SHP77 (cell line): ENCODE data around the gene EVPLL.
"Not testable (repeated sequence)": the region's sequence is repeated elsewhere in the genome, so short reads cannot be mapped to it uniquely, and the experiment has no call there.

Experiments
- DNase-seq, 2 experiments: peaks; one replicate each; lab custom pipeline; 2025; lab: John Stamatoyannopoulos, UW

The EVPLL gene

DNA sequence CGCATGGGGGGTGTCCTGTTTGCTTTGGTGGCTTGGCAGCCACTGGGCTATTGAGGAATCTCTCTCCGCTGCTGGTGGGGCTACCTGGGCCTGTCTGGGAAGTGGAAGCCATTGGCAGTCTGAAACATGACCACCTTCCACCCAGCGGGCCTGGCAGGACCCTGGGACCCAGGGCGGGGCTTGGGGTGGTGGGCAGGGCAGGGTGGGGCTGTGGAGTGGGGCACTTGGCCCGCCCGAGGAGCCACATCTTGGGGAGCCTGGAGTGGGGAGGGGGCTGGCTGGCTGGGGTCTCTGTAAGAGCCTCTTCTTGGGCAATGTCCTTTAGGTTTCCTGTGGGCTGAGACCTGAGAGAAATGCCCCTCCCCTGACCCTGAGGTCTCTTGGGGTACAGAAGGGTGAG is 48.0 kb downstream of the EVPLL start:
- DNase-seq: not testable (repeated sequence)

DNA sequence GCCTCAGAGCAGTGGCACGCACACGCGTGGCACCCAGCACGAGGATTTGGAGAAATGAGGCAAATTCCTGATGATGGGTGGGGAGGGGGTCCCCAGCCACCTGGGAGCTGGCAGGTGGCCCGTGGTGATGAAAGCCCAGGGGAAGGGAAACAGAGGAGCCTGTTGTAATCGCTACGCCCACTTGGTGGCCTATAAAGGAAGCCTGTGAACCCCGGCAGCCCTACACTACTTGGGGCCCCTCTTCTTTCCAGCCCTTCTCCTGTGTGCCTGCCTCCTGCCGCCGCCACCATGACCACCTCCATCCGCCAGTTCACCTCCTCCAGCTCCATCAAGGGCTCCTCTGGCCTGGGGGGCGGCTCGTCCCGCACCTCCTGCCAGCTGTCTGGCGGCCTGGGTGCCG is 49.1 kb downstream of the EVPLL start:
- not testable (repeated sequence) for DNase-seq

DNA sequence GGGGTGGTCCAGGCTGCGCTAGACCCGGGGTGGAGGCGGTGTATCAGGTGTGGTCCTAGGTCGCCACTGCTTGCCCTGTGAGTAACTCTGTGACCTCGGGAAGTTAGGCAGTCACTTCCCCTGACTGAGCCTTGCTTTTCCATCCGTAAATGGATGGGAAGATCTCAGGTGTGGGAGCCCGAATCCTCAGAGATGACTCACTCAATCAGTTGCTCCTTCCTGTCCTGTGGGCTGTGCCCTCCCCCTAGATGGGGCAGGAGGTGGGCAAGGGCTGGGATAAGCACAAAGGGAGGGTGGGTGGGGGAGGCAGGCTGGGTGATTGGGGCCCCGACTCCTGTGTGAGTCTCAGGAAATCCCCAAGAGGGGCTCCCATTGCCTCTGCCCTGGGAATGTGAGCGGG is 54.6 kb downstream of the EVPLL start:
- not testable (repeated sequence) for DNase-seq
